Psoas muscle (tissue), 8 donors: ENCODE data around the gene TC2N. TPM values are rescaled to one million over a fixed set of nuclear protein-coding genes. Genes with fewer than 3 reads are reported as not detected.

Experiments
- ATAC-seq, 4 donors: fragments of 200-7000 bp; cut with Tn5 transposase; one replicate each; pipeline ENCODE4 v1.9.1; 2020; ENCODE audit warnings: moderate library complexity in 3 of 4, mild to moderate bottlenecking in 2 of 4
- DNase-seq, 2 donors: peaks; one replicate each; pipeline ENCODE4 v3.0.0-alpha.2; 2020
- H3K27ac ChIP-seq: fragments of 200-600 bp; one replicate; pipeline ENCODE4 v1.8.0; 2022
- H3K27me3 ChIP-seq, 3 donors: fragments of 200-600 bp in 1 of 3; one replicate each; pipeline versions ENCODE4 v1.6.1 to v1.8.0; 2013 to 2022; ENCODE audit warnings: low read length in 2 of 3, mild to moderate bottlenecking in 2 of 3, moderate library complexity in 1 of 3; ENCODE audit not compliant: insufficient read depth in 3 of 3
- H3K36me3 ChIP-seq, 2 donors: fragments of 200-600 bp in 1 of 2; one replicate each; pipeline versions ENCODE4 v1.6.1 to v1.8.0; 2013 to 2022; ENCODE audit warnings: low read depth in 1 of 2, mild to moderate bottlenecking in 1 of 2, moderate library complexity in 1 of 2; ENCODE audit not compliant: insufficient read depth in 1 of 2
- H3K4me1 ChIP-seq: fragments of 200-600 bp; one replicate; pipeline ENCODE4 v1.8.0; 2022
- H3K4me3 ChIP-seq: fragments of 200-600 bp; one replicate; pipeline ENCODE4 v1.8.0; 2022; ENCODE audit warnings: mild to moderate bottlenecking
- H3K9me3 ChIP-seq: fragments of 200-600 bp; one replicate; pipeline ENCODE4 v1.8.0; 2022
- CTCF ChIP-seq: fragments of 200-600 bp; IDR thresholded peaks from one replicate; pipeline ENCODE4 v1.8.0; 2022; ENCODE audit warnings: antibody characterized with exemption
- WGBS, 3 donors: extraction: QIAGEN DNeasy Blood & Tissue Kit; methylation state at CpG; one replicate each; pipeline versions ENCODE4 v1.1.6 to v1.1.7; 2013; 5-methylcytosine and 5-hydroxymethylcytosine counted together
- intact Hi-C, 2 donors: fragments of 100-400 bp; cut with DNase I; formaldehyde crosslinking; loops; one replicate each; pipeline versions ENCODE4 v1.11.0 to v1.14.2; 2022
- polyA plus RNA-seq, 3 donors: library from polyadenylated mRNA; stranded (reverse); fragments of 200-250 nt; gene quantifications; one replicate each; pipeline ENCODE4 v1.2.3, GENCODE V29; 2013
- total RNA-seq, 4 donors: library from RNA; stranded (reverse); fragmentation: NEBNext Ultra II Directional in 2 of 4; extraction: Animal tissue kit (Norgen Biotek cat#: 25700) in 2 of 4; gene quantifications; one replicate each; pipeline versions ENCODE4 v1.2.1 to v1.2.4, GENCODE V29; 2021 to 2023
- donor health status: healthy with polysubstance abuse.
- donor health status: DM: no; HTN: no; CAD: no; lungs with moderate emphysema.
- donor health status: Bipolar disorder and iron deficiency.
- donor health status: healthy.
- donor health status: DM: yes; HTN: yes; CAD: no.
- donor health status: DM: no; HTN: no; CAD: no.
- donor health status: DM: no; HTN: no; CAD: no.
- donor health status: DM: yes; HTN: yes; CAD: no.

Gene TC2N
- total and polyA plus RNA-seq, 7 donors = 1.2 to 4.3 (median 2.3) TPM

DNA sequence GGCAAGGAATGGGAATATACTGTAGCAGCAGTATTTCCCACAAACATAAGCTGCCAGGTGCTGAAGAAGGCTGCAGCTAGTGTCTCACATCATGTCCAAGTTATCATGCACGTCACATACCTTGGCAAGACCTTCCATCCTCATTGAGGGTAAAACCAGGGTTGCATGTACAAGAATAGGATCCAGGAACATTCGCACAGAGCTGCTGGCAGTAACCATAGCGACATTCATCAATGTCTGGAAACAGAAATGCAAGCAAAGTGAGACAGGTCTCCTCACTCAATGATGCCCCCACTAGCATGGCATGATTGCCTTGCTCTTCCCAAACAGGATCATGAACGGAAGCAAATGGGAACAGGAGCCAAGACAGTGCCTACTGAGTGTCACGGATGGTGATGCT lies 23.8 kb upstream of the TC2N start:
- intact Hi-C loops = no loop called here
- DNase-seq (no peak), ATAC-seq (no peak)
- no peaks in the 10 kb centered on the region for H3K9me3 ChIP-seq
- no peak overlapping the region for H3K4me3 ChIP-seq
- H3K27me3 ChIP-seq = peaks cover 0 to 10% (median 0%) of the 10 kb centered on the region in 3 donors
- TF ChIP-seq CTCF = no peak
- WGBS, 3 donors = 42 to 65% (median 57%) methylated on average over 5 of the region's 5 CpGs
- H3K36me3 ChIP-seq = no peaks in the 10 kb centered on the region
- H3K4me1 ChIP-seq = peaks cover 6% of the 10 kb centered on the region
- no peak overlapping the region for H3K27ac ChIP-seq

DNA sequence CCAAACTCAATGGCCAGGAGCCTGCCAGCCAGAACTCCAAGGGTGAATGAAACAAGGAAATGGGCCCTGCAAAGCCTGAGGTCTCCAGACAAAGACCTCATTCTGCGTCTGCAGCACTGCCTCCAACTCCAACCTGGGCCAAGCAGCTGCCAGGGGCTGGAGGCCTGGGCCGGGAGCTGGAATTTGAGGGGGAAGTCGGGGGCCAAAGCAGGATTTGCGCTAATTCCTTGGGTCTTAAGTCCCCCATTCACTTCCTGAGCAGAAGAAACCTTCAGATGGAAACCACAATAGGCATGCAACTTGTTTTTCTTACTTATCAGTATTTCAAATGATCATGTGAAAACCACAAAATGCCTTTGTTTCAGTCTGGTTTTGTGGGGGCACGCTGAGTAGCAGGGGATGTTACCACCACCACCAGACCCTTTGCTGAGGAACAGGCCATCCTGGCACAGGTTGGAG lies 23.0 kb upstream of the TC2N start:
- Histone ChIP-seq H3K27ac (no peak overlapping the region), H3K27me3 (peaks cover 0 to 10% (median 0%) of the 10 kb centered on the region in 3 donors), H3K4me1 (peaks cover 6% of the 10 kb centered on the region), H3K9me3 (no peaks in the 10 kb centered on the region), H3K36me3 (no peaks in the 10 kb centered on the region), H3K4me3 (no peak overlapping the region)
- TF ChIP-seq CTCF = no peak
- 24 to 35% (median 34%) methylated on average over 5 of the region's 5 CpGs for WGBS, 3 donors
- intact Hi-C loops = no loop called here
- DNase-seq (no peak), ATAC-seq (no peak)

GRCh38 chr14:91889477-91890211 lies 22.3 kb upstream of the TC2N start:
- TF ChIP-seq CTCF = no peak
- no peaks in the 10 kb centered on the region for H3K9me3 ChIP-seq
- H3K27ac ChIP-seq = no peak overlapping the region
- H3K4me1 ChIP-seq = peaks cover 6% of the 10 kb centered on the region
- ATAC-seq (peak in 2 of 4 donors; percentile 20 to 42), DNase-seq (no peak)
- peaks cover 0 to 10% (median 0%) of the 10 kb centered on the region in 3 donors for H3K27me3 ChIP-seq
- WGBS, 3 donors = 29 to 48% (median 38%) methylated on average over 13 of the region's 13 CpGs
- intact Hi-C loops = no loop called here
- no peaks in the 10 kb centered on the region for H3K36me3 ChIP-seq
- no peak overlapping the region for H3K4me3 ChIP-seq

GRCh38 chr14:91888641-91889476 lies 21.5 kb upstream of the TC2N start:
- Histone ChIP-seq H3K27ac (no peak overlapping the region), H3K27me3 (peaks cover 0 to 8% (median 0%) of the 10 kb centered on the region in 3 donors), H3K4me1 (peaks cover 6% of the 10 kb centered on the region), H3K4me3 (no peak overlapping the region), H3K9me3 (no peaks in the 10 kb centered on the region), H3K36me3 (no peaks in the 10 kb centered on the region)
- intact Hi-C loops = no loop called here
- ATAC-seq (no peak), DNase-seq (no peak)
- TF ChIP-seq CTCF = no peak
- WGBS, 3 donors = 33 to 61% (median 42%) methylated on average over 10 of the region's 10 CpGs
